ENCODE measurements around the gene MEIOC. TPM values are rescaled to one million over a fixed set of nuclear protein-coding genes. Genes with fewer than 3 reads are reported as not detected.

Gene MEIOC
- total and polyA plus RNA-seq, 9 of the 15 experiments (the other 6 are each of a cell fraction or from before 2014, with no cell fraction given) = 0.04 to 0.23 (median 0.06) TPM; not detected in 5

DNA sequence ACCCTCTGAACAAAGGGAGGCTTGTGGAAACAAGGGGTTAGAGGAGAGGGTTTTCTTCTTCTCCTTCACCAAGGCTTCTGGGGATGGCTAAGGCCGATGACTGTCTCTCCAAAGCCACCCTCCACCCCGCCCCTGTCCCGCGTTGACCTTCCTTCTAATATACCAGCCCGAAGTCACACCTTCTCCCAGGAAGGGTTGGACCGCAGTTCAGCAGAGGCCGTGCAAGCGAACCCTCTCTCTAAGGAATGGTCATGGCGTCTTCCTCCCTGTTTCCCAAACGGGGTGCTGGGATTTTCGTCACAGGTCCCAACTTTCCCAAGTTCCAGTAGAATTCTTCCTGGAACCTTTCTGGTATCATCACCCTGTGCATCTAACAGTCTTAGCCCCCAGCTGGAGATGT is 49.6 kb upstream of the MEIOC start:
- CTCF ChIA-PET (ENCODE audit: low intra/inter-chr PET ratio) = no interaction called here
- ATAC-seq = no peak
- no peak overlapping the region for H2AFZ ChIP-seq (ENCODE audit: low read depth, low read length)
- POLR2A ChIA-PET = no interaction called here
- H3K79me2 ChIP-seq (ENCODE audit: control insufficient read depth, insufficient read depth, low read length) = no peaks in the 10 kb centered on the region
- BruUV-seq (replicated peaks) = no TSS peak
- 4% methylated on average over 11 of the region's 11 CpGs for WGBS (ENCODE audit: insufficient coverage, low coverage, missing lambda C conversion rate)
- peaks cover 3% of the 10 kb centered on the region; the same call in 1 of the 2 replicates for H4K20me1 ChIP-seq (replicated peaks; ENCODE audit: control insufficient read depth, insufficient read depth, low read length)
- in situ Hi-C loops (cut with MboI) = no loop called here
- H3K4me1 ChIP-seq (replicated peaks in 1 of 2; ENCODE audit: control insufficient read depth in 2 of 2, insufficient read depth in 2 of 2, low read length in 2 of 2) = no peaks in the 10 kb centered on the region; a peak in 1 of 5 replicates
- intact Hi-C loops (cut with micrococcal nuclease) = no loop called here
- no peak for FAIRE-seq
- no peaks in the 10 kb centered on the region for H3K9me1 ChIP-seq (ENCODE audit: control insufficient read depth, insufficient read depth, low read length)
- no peak overlapping the region for H3K4me2 ChIP-seq (ENCODE audit: insufficient read depth, low read length)
- peaks cover 30 to 78% of the 10 kb centered on the region in 2 experiments; a peak in 4 of 5 replicates for H3K27me3 ChIP-seq (ENCODE audit: control insufficient read depth in 2 of 2, insufficient read depth in 2 of 2, low read length in 2 of 2)
- no peak for DNase-seq (ENCODE audit: extremely low read depth in 1 of 4, low spot score in 3 of 4)
- TF ChIP-seq CCNT2 (IDR thresholded peaks at IDR 0.05; ENCODE audit: borderline replicate concordance, extremely low read depth, insufficient read length, low read depth, low read length) = no peak
- no peak for TF ChIP-seq ZNF583 (CRISPR knock-in tag; IDR thresholded peaks at IDR 0.05)
- no peak for TF ChIP-seq ARHGAP35 (IDR thresholded peaks at IDR 0.05; ENCODE audit: partially characterized antibody)
- TF ChIP-seq, protein P1, sequence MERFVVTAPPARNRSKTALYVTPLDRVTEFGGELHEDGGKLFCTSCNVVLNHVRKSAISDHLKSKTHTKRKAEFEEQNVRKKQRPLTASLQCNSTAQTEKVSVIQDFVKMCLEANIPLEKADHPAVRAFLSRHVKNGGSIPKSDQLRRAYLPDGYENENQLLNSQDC (CRISPR knock-in tag; IDR thresholded peaks at IDR 0.05) = no peak
- H3K9me3 ChIP-seq (replicated peaks; ENCODE audit: control insufficient read depth, insufficient read depth, low read depth, low read length) = no peaks in the 10 kb centered on the region
- no peaks in the 10 kb centered on the region for H3K36me3 ChIP-seq (ENCODE audit: control insufficient read depth, insufficient read depth, low read length)
- H3K4me3 ChIP-seq = no peak overlapping the region
- no peak overlapping the region for H3K27ac ChIP-seq (ENCODE audit: extremely low read depth, low read depth, low read length)
- H3K9ac ChIP-seq (ENCODE audit: insufficient read depth in 1 of 2, low read depth in 2 of 2, low read length in 2 of 2) = no peak overlapping the region

All from K562 (cell line).